ENCODE measurements around the gene SHLD3. TPM values are rescaled to one million over a fixed set of nuclear protein-coding genes. Genes with fewer than 3 reads are reported as not detected.

SHLD3 gene
- total and polyA plus RNA-seq, 8 donors, result 3.1 to 5.0 (median 4.3) TPM

DNA sequence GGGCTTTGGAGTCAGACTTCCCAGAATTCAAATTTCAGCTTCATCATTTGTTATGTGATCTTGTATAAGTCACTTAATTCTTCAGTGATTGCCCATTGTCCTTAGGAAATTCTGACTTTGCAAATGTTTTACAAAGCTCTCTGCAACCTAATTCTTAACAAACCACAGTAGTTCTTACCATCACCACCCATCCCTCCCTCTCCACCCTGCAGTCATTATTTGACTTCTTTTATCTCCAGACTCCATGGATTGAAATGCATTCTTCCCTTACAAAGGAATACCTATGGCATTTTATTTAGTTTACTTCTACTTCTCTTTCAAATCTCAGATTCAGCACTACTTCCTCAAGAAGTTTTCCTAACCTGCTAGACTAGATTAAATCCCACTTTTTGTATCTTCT is 23.1 kb downstream of the SHLD3 start:
- Histone ChIP-seq H3K4me1 (no peaks in the 10 kb centered on the region), H3K9me3 (no peaks in the 10 kb centered on the region), H3K4me3 (no peak overlapping the region), H3K27ac (no peak overlapping the region), H3K27me3 (no peaks in the 10 kb centered on the region), H3K36me3 (peaks cover 0 to 17% of the 10 kb centered on the region in 2 donors)
- no peak for DNase-seq
- intact Hi-C loops (cut with DNase I), result no loop called here
- no peak for ATAC-seq
- TF ChIP-seq, protein P1, sequence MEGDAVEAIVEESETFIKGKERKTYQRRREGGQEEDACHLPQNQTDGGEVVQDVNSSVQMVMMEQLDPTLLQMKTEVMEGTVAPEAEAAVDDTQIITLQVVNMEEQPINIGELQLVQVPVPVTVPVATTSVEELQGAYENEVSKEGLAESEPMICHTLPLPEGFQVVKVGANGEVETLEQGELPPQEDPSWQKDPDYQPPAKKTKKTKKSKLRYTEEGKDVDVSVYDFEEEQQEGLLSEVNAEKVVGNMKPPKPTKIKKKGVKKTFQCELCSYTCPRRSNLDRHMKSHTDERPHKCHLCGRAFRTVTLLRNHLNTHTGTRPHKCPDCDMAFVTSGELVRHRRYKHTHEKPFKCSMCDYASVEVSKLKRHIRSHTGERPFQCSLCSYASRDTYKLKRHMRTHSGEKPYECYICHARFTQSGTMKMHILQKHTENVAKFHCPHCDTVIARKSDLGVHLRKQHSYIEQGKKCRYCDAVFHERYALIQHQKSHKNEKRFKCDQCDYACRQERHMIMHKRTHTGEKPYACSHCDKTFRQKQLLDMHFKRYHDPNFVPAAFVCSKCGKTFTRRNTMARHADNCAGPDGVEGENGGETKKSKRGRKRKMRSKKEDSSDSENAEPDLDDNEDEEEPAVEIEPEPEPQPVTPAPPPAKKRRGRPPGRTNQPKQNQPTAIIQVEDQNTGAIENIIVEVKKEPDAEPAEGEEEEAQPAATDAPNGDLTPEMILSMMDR (IDR thresholded peaks at IDR 0.05), result no peak

DNA sequence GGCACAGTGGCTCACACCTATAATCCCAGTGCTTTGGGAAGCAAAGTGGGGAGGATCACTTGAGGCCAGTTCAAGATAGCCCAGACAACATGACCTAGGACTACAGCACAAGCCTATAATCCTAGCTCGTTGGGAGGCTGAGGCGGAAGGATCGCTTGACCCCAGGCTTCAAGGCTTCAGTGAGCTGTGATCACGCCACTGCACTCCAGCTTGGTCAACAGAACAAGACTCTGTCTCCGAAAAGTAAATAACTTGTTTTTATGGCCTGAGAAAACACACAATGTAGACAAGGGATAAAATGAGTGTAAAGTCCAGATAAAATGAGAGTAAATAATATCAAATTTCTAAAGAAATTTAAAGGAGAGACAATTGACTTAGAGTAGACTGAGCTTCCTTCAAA is 26.3 kb downstream of the SHLD3 start:
- H3K9me3 ChIP-seq, result no peaks in the 10 kb centered on the region
- no peaks in the 10 kb centered on the region for H3K4me1 ChIP-seq
- ATAC-seq, result no peak
- TF ChIP-seq, protein P1 (IDR thresholded peaks at IDR 0.05), result no peak
- no peak overlapping the region for H3K4me3 ChIP-seq
- H3K36me3 ChIP-seq, result peaks cover 2 to 29% of the 10 kb centered on the region in 2 donors
- intact Hi-C loops (cut with DNase I), result no loop called here
- no peaks in the 10 kb centered on the region for H3K27me3 ChIP-seq
- H3K27ac ChIP-seq, result no peak overlapping the region
- DNase-seq, result no peak

DNA sequence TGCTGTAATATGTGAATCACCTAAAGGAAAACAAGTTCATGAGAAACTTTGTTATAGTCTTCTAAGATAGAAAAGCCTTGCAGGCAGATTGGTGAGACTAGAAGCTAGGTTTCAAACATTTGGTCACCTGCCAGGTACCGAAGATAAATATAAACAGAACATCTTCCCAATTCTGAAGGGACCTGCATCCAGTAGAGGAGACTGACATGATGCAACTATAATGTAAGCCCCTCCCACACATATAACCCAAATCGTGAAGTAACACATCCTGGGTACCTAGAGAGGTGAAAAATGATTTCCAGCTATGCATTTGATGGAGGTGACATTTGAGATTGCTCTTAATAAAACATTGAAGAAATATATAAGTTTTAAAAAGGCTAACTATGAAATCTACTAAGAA is 29.9 kb downstream of the SHLD3 start:
- intact Hi-C loops (cut with DNase I), result no loop called here
- Histone ChIP-seq H3K36me3 (peaks cover 2 to 30% of the 10 kb centered on the region in 2 donors), H3K9me3 (no peaks in the 10 kb centered on the region), H3K4me3 (no peak overlapping the region), H3K27me3 (no peaks in the 10 kb centered on the region), H3K27ac (no peak overlapping the region), H3K4me1 (no peaks in the 10 kb centered on the region)
- no peak for DNase-seq
- ATAC-seq, result no peak
- TF ChIP-seq, protein P1 (IDR thresholded peaks at IDR 0.05), result no peak

DNA sequence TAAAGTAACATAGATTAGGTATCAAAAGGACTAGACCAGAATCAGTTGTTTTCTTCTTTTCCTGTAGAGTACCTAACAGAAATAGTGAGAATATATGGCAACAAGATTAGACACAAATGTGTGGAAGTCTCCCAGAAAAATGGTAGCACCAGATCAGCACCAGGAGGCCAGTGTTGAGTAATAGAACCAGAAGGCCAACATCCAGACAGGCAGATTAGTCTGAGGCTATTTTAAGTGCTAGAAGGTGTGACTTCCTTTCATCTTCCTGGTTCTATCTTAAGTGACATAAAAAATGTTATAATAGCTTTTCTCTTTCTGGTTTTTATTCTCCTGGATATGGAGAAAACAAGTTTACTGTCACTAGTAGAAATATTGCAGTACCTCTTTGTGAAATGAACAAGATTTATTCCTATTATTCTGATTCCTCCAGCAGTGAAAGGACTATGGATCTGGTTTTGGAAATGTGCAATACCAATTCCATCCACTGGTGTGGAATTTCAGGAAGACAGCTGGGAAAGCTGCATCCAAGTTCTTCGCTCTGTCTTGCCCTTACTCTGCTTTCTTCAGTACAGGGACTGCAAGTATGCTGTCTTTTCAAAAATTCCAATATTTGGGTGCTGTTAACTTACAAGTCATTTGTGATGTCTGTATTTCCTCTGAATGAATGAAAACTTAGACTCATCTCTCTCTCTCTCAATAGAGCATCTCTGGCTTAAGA is 39.1 kb downstream of the SHLD3 start:
- Histone ChIP-seq H3K4me3 (no peak overlapping the region), H3K36me3 (peaks cover 0 to 41% of the 10 kb centered on the region in 2 donors), H3K27me3 (no peaks in the 10 kb centered on the region), H3K9me3 (no peaks in the 10 kb centered on the region), H3K27ac (no peak overlapping the region), H3K4me1 (no peaks in the 10 kb centered on the region)
- intact Hi-C loops (cut with DNase I), result no loop called here
- DNase-seq (no peak), ATAC-seq (no peak)
- TF ChIP-seq, protein P1 (IDR thresholded peaks at IDR 0.05), result peak in 1 of 2 donors; percentile 36

DNA sequence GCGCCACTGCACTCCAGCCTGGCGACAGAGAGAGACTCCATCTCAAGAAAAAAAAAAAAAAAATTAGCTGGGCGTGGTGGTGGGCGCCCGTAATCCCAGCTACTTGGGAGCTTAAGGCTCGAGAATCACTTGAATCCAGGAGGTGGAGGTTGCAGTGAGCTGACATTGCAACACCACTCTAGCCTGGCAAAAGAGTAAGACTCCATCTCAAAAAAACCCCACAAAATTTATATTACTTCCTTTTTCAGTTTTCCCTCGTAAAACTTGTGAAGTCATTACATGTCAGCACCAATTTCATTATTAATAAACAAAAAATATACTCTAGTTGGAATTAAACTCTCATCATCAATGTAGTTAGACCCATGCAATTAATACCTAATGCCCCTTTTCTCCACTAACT is 43.9 kb downstream of the SHLD3 start:
- intact Hi-C loops (cut with DNase I), result no loop called here
- DNase-seq (no peak), ATAC-seq (no peak)
- Histone ChIP-seq H3K9me3 (no peaks in the 10 kb centered on the region), H3K36me3 (peaks cover 0 to 67% of the 10 kb centered on the region in 2 donors), H3K4me1 (no peaks in the 10 kb centered on the region), H3K27me3 (no peaks in the 10 kb centered on the region), H3K4me3 (no peak overlapping the region), H3K27ac (no peak overlapping the region)
- TF ChIP-seq, protein P1 (IDR thresholded peaks at IDR 0.05), result no peak
